ENCODE data around the gene FHOD3. TPM values are rescaled to one million over a fixed set of nuclear protein-coding genes. Genes with fewer than 3 reads are reported as not detected.

The FHOD3 gene
- total and polyA plus RNA-seq, 11 donors: 109 to 532 (median 262) TPM

DNA sequence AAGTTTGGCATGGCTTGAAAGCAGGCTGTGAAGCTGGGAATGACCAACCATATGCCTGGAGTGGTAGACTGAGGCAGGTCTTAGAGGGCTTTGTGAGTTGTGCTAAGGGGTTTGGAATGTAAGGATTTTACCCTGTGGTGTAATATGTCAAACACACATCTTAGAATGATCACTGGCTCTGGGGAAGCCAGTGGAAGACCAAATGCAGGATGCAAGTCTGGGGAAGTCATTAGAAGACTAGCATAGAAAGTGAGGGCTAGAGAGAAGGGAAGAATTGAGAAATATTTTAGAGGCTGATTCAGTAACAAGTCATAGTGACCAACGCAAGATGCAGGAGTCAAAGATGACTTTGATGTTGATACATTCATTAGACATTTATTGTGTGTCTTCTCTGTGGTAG is 3.5 kb upstream of the FHOD3 start:
- 81 to 97% (median 86%) methylated on average over 1 of the region's 1 CpG for WGBS, 4 donors
- DNase-seq: no peak
- Histone ChIP-seq H3K27me3 (peaks cover 0 to 38% (median 7%) of the 10 kb centered on the region in 9 donors), H3K9me3 (peaks cover 0 to 6% (median 0%) of the 10 kb centered on the region in 12 donors), H3K4me1 (peaks cover 0 to 26% (median 9%) of the 10 kb centered on the region in 12 donors), H3K27ac (no peak overlapping the region), H3K36me3 (no peaks in the 10 kb centered on the region), H3K4me3 (no peak overlapping the region)
- ATAC-seq: no peak
- intact Hi-C loops (cut with DNase I): loop anchor here in 5 of 10 donors (10.0 kb wide), 4 partner anchors 171 to 461 kb away; no protein-coding TSS in a partner anchor
- TF ChIP-seq CTCF (IDR thresholded peaks at IDR 0.05) (no peak), POLR2A (IDR thresholded peaks at IDR 0.05) (no peak)

- Histone ChIP-seq H3K27me3 (peaks cover 0 to 50% (median 9%) of the 10 kb centered on the region in 9 donors), H3K36me3 (no peaks in the 10 kb centered on the region), H3K4me3 (no peak overlapping the region), H3K4me1 (peaks cover 0 to 33% (median 9%) of the 10 kb centered on the region in 12 donors), H3K9me3 (no peaks in the 10 kb centered on the region), H3K27ac (no peak overlapping the region)
- intact Hi-C loops (cut with DNase I): loop anchor here (5.0 to 10.0 kb wide), 9 partner anchors 42 to 460 kb away; no protein-coding TSS in a partner anchor
- 87 to 98% (median 94%) methylated on average over 1 of the region's 1 CpG for WGBS, 4 donors
- ATAC-seq (no peak), DNase-seq (no peak)
- TF ChIP-seq POLR2A (IDR thresholded peaks at IDR 0.05) (no peak), CTCF (IDR thresholded peaks at IDR 0.05) (no peak)
Observed at GRCh38 chr18:36295214-36295613, 2.3 kb upstream of the FHOD3 start.

- Histone ChIP-seq H3K9me3 (no peaks in the 10 kb centered on the region), H3K27me3 (peaks cover 0 to 56% (median 9%) of the 10 kb centered on the region in 9 donors), H3K36me3 (no peaks in the 10 kb centered on the region), H3K27ac (peak overlapping the region in 3 of 12 donors; percentile 89 to 93 (median 92)), H3K4me1 (peaks cover 0 to 33% (median 9%) of the 10 kb centered on the region in 12 donors), H3K4me3 (peak overlapping the region in 10 of 12 donors; percentile 61 to 92 (median 75))
- ATAC-seq (peak in 2 of 4 donors; percentile 16 to 25), DNase-seq (peak in 2 of 5 donors; percentile 24 to 50)
- 32 to 47% (median 45%) methylated on average over 15 to 21 of the region's 21 CpGs for WGBS, 4 donors
- TF ChIP-seq POLR2A (IDR thresholded peaks at IDR 0.05) (no peak), CTCF (IDR thresholded peaks at IDR 0.05) (no peak)
- intact Hi-C loops (cut with DNase I): loop anchor here (2.0 to 10.0 kb wide), 10 partner anchors 41 to 459 kb away; no protein-coding TSS in a partner anchor
Observed at GRCh38 chr18:36295880-36296301, 1.6 kb upstream of the FHOD3 start.

DNA sequence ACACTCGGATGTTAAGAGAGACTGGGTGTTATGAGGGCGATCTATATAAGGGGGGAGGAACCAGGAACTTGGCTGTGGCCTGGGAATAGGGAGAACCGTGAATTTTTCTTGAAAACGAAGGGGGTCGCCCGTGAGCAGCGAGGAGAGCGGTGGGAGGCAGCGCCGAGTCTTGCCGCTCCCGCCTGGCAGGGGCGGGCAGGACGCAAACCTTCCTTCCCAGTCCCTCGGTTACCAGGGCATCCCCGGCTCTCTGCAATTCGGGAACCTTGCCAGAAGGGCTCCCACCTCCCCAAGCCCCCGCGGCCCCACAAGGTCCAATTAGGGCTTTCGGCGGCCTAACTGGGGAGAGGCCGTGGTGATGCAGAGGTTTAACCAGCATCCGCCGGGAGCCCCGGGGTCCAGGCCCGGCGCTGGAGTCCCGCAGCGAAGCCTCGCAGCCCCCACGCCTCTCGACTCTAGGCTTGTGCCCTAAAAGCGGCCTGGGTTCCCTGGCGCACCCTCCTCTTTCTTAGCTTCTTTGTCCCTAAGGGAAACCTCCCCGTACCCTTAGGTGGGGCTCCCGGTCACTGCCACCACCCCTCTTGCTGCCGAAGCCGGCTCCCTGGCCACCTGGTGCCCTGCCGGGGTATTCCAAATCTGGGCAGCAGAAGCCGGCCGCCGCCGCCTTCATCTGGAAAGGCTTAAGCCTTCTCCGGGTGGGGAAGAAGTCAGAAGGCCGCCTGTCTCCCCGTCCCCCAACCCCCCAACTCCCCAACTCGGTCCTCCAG is 680 bp upstream of the FHOD3 start:
- WGBS, 4 donors: 0 to 1% (median 1%) methylated on average over 30 to 47 of the region's 47 CpGs
- intact Hi-C loops (cut with DNase I): loop anchor here (2.0 to 10.0 kb wide), 10 partner anchors 40 to 458 kb away; no protein-coding TSS in a partner anchor

More for the DNA sequence above, 680 bp upstream of the FHOD3 start:
- TF ChIP-seq POLR2A (IDR thresholded peaks at IDR 0.05) (no peak), CTCF (IDR thresholded peaks at IDR 0.05) (peak in 7 of 12 donors; percentile 31 to 61 (median 51))
- Histone ChIP-seq H3K27me3 (peaks cover 0 to 59% (median 9%) of the 10 kb centered on the region in 9 donors), H3K36me3 (no peaks in the 10 kb centered on the region), H3K4me1 (peaks cover 0 to 33% (median 11%) of the 10 kb centered on the region in 12 donors), H3K27ac (peak overlapping the region in 11 of 12 donors; percentile 64 to 94 (median 89)), H3K4me3 (peak overlapping the region; percentile 36 to 92 (median 75)), H3K9me3 (no peaks in the 10 kb centered on the region)
- DNase-seq (peak; percentile 69 to 76 (median 72)), ATAC-seq (peak; percentile 41 to 72 (median 52))
